Endodermal cell (in vitro differentiated cells): ENCODE results near the gene PCAT7. TPM values are rescaled to one million over a fixed set of nuclear protein-coding genes. Genes with fewer than 3 reads are reported as not detected.

Experiments used
- DNase-seq: peaks from one replicate; pipeline ENCODE4 v3.0.0-alpha.2; 2017
- H3K27ac ChIP-seq: 2 replicates; pipeline ENCODE4 v1.5.1; 2013; ENCODE audit warnings: mild to moderate bottlenecking, low read depth, low read length, moderate library complexity
- H3K27me3 ChIP-seq: 2 replicates; pipeline ENCODE4 v1.6.1; 2013; ENCODE audit warnings: mild to moderate bottlenecking, low read length, moderate library complexity; ENCODE audit not compliant: insufficient read depth, control insufficient read depth, poor library complexity, severe bottlenecking
- H3K36me3 ChIP-seq: 2 replicates; pipeline ENCODE4 v1.7.0; 2013; ENCODE audit warnings: mild to moderate bottlenecking, low read length, moderate library complexity; ENCODE audit not compliant: control insufficient read depth, insufficient read depth
- H3K4me1 ChIP-seq: one replicate; pipeline ENCODE4 v1.7.0; 2013; ENCODE audit warnings: low read length; ENCODE audit not compliant: control insufficient read depth, insufficient read depth
- H3K4me3 ChIP-seq: 2 replicates; pipeline ENCODE4 v1.5.1; 2013; ENCODE audit warnings: mild to moderate bottlenecking, low read length, moderate library complexity
- H3K9ac ChIP-seq: 2 replicates; pipeline ENCODE4 v1.6.1; 2013; ENCODE audit warnings: mild to moderate bottlenecking, low read length, moderate library complexity; ENCODE audit not compliant: poor library complexity, severe bottlenecking; ENCODE audit errors: extremely low read depth
- H3K9me3 ChIP-seq: 2 replicates; pipeline ENCODE4 v1.6.1; 2013; ENCODE audit warnings: mild to moderate bottlenecking, low read length, moderate library complexity; ENCODE audit not compliant: control insufficient read depth
- H3K27ac Mint-ChIP-seq: 2 replicates; pipeline ENCODE4 v1.8.0; 2020; ENCODE audit warnings: mixed read lengths
- H3K27me3 Mint-ChIP-seq: 2 replicates; pipeline ENCODE4 v1.8.0; 2021; ENCODE audit warnings: mild to moderate bottlenecking, mixed read lengths; ENCODE audit not compliant: insufficient read depth
- H3K36me3 Mint-ChIP-seq: 2 replicates; pipeline ENCODE4 v1.8.0; 2020; ENCODE audit warnings: low read depth, mixed read lengths
- H3K4me1 Mint-ChIP-seq: 2 replicates; pipeline ENCODE4 v1.8.0; 2020; ENCODE audit warnings: mixed read lengths
- H3K4me3 Mint-ChIP-seq: 2 replicates; pipeline ENCODE4 v1.8.0; 2020; ENCODE audit warnings: mild to moderate bottlenecking, moderate library complexity, mixed read lengths
- H3K9me3 Mint-ChIP-seq: 2 replicates; pipeline ENCODE4 v1.8.0; 2020; ENCODE audit warnings: mild to moderate bottlenecking, mixed read lengths
- CTCF ChIP-seq: fragments of 200-600 bp; sonication (generic); conservative IDR thresholded peaks from 2 replicates; pipeline ENCODE4 v1.5.0; 2021; ENCODE audit warnings: antibody characterized with exemption, mild to moderate bottlenecking
- WGBS, 2 experiments: methylation state at CpG; one replicate each; pipeline versions ENCODE4 v1.1.5 to v1.1.7; 2013; ENCODE audit warnings: missing lambda C conversion rate in 2 of 2, mixed read lengths in 1 of 2; ENCODE audit not compliant: insufficient coverage in 1 of 2, insufficient read length in 1 of 2; 5-methylcytosine and 5-hydroxymethylcytosine counted together
- total RNA-seq, 2 donors: library from RNA; stranded (reverse); fragmentation: NEBNext Ultra II Directional in 1 of 2; extraction: Animal tissue kit (Norgen Biotek cat#: 25700) in 1 of 2; gene quantifications; 2 replicates in 1 of 2; 3 replicates in 1 of 2; pipeline ENCODE4 v1.2.1, GENCODE V29; 2021

The PCAT7 gene
- total RNA-seq, 2 donors from 2014 or later, result 4.2 to 7.3 TPM

GRCh38 chr9:94511134-94511954 is 43.5 kb upstream of the PCAT7 start:
- no peak for TF ChIP-seq CTCF
- Mint-ChIP-seq H3K9me3 (no peaks in the 10 kb centered on the region), H3K36me3 (no peaks in the 10 kb centered on the region), H3K27me3 (no peaks in the 10 kb centered on the region), H3K4me3 (no peak overlapping the region), H3K27ac (no peak overlapping the region), H3K4me1 (peaks cover 3% of the 10 kb centered on the region)
- 76 to 93% methylated on average over 3 to 6 of the region's 6 CpGs for WGBS, 2 experiments
- no peak for DNase-seq
- H3K9me3 ChIP-seq, result no peaks in the 10 kb centered on the region
- H3K36me3 ChIP-seq, result no peaks in the 10 kb centered on the region
- no peak overlapping the region for H3K4me3 ChIP-seq
- no peaks in the 10 kb centered on the region for H3K27me3 ChIP-seq
- no peak overlapping the region for H3K27ac ChIP-seq
- H3K4me1 ChIP-seq, result no peaks in the 10 kb centered on the region
- H3K9ac ChIP-seq, result no peak overlapping the region

- H3K36me3 Mint-ChIP-seq, result no peaks in the 10 kb centered on the region
- no peak overlapping the region for H3K9ac ChIP-seq
- no peaks in the 10 kb centered on the region for H3K36me3 ChIP-seq
- H3K4me1 ChIP-seq, result no peaks in the 10 kb centered on the region
- no peak overlapping the region for H3K27ac Mint-ChIP-seq
- no peaks in the 10 kb centered on the region for H3K27me3 ChIP-seq
- H3K4me1 Mint-ChIP-seq, result peaks cover 3% of the 10 kb centered on the region
- H3K27me3 Mint-ChIP-seq, result no peaks in the 10 kb centered on the region
- no peak overlapping the region for H3K4me3 Mint-ChIP-seq
- H3K27ac ChIP-seq, result no peak overlapping the region
- DNase-seq, result no peak
- no peaks in the 10 kb centered on the region for H3K9me3 Mint-ChIP-seq
- WGBS, 2 experiments, result 91 to 95% methylated on average over 2 of the region's 2 CpGs
- no peaks in the 10 kb centered on the region for H3K9me3 ChIP-seq
- no peak for TF ChIP-seq CTCF
- no peak overlapping the region for H3K4me3 ChIP-seq
These were observed 43.0 kb upstream of the PCAT7 start for GRCh38 chr9:94511955-94512265.

GRCh38 chr9:94514722-94515121 is 40.2 kb upstream of the PCAT7 start:
- Mint-ChIP-seq H3K9me3 (peaks cover 7% of the 10 kb centered on the region), H3K4me1 (peaks cover 3% of the 10 kb centered on the region), H3K36me3 (no peaks in the 10 kb centered on the region), H3K4me3 (no peak overlapping the region), H3K27me3 (no peaks in the 10 kb centered on the region), H3K27ac (no peak overlapping the region)
- DNase-seq, result no peak
- Histone ChIP-seq H3K27me3 (no peaks in the 10 kb centered on the region), H3K9ac (no peak overlapping the region), H3K9me3 (peaks cover 3% of the 10 kb centered on the region), H3K27ac (no peak overlapping the region), H3K4me3 (no peak overlapping the region), H3K36me3 (no peaks in the 10 kb centered on the region), H3K4me1 (no peaks in the 10 kb centered on the region)
- no peak for TF ChIP-seq CTCF
- WGBS, 2 experiments, result 92 to 96% methylated on average over 2 to 3 of the region's 3 CpGs
